ENCODE data around the gene TMPRSS5. TPM values are rescaled to one million over a fixed set of nuclear protein-coding genes. Genes with fewer than 3 reads are reported as not detected.

Gene TMPRSS5
- total and polyA plus RNA-seq, 2 of the 13 experiments (the other 11 are each of a cell fraction or from before 2014, with no cell fraction given): 0.40 to 0.96 TPM

- no peak for TF ChIP-seq E2F2 (CRISPR knock-in tag; IDR thresholded peaks at IDR 0.05; ENCODE audit: borderline replicate concordance)
- no peak for TF ChIP-seq HNRNPUL1 (IDR thresholded peaks at IDR 0.05; ENCODE audit: low read depth, low read length)
- TF ChIP-seq ZNF234 (CRISPR knock-in tag; conservative IDR thresholded peaks at IDR 0.05): no peak
- H3K36me3 ChIP-seq (replicated peaks in 1 of 2; ENCODE audit: control insufficient read depth in 1 of 2, insufficient read depth in 2 of 2, low read length in 2 of 2): no peaks in the 10 kb centered on the region
- no TSS peak for BruUV-seq (replicated peaks)
- H3K4me3 ChIP-seq (replicated peaks in 1 of 3; ENCODE audit: insufficient read depth in 1 of 3, low read depth in 2 of 3, low read length in 3 of 3): no peak overlapping the region
- H3K4me1 ChIP-seq (ENCODE audit: insufficient read depth, low read length): no peaks in the 10 kb centered on the region
- ATAC-seq: no peak
- H3K9ac ChIP-seq (ENCODE audit: insufficient read depth, low read depth, low read length): no peak overlapping the region
- H3K4me2 ChIP-seq (ENCODE audit: low read depth, low read length): no peak overlapping the region
- H4K20me1 ChIP-seq (ENCODE audit: insufficient read depth, low read length): no peaks in the 10 kb centered on the region
- DNase-seq (ENCODE audit: low spot score): no peak
- CTCF ChIA-PET (ENCODE audit: low intra/inter-chr PET ratio, low total read pairs): no interaction called here
- in situ Hi-C loops (cut with HindIII; ENCODE audit: extremely low pct_ligation_motif_present, low pct_unique_long_range_greater_than_20kb): no loop called here
- intact Hi-C loops (cut with micrococcal nuclease; ENCODE audit: unreplicated experiment): no loop called here
- POLR2A ChIA-PET: no interaction called here
- no peaks in the 10 kb centered on the region for H3K79me2 ChIP-seq (ENCODE audit: insufficient read depth, low read length)
- 75% methylated on average over 2 of the region's 2 CpGs for WGBS (ENCODE audit: low lambda C conversion rate)
- no peaks in the 10 kb centered on the region for H3K27me3 ChIP-seq (ENCODE audit: control insufficient read depth in 1 of 2, insufficient read depth in 2 of 2, low read length in 2 of 2)
- no peak for FAIRE-seq
- H3K9me3 ChIP-seq (ENCODE audit: low read length): no peaks in the 10 kb centered on the region
- H2AFZ ChIP-seq (ENCODE audit: low read length): no peak overlapping the region
- no peak overlapping the region for H3K27ac ChIP-seq (ENCODE audit: extremely low read length, insufficient read depth, low read length)
Observed at GRCh38 chr11:113715882-113716625, 9.9 kb upstream of the TMPRSS5 start.

GRCh38 chr11:113715273-113715672 lies 9.2 kb upstream of the TMPRSS5 start:
- Histone ChIP-seq H2AFZ (ENCODE audit: low read length) (no peak overlapping the region), H3K36me3 (replicated peaks in 1 of 2; ENCODE audit: control insufficient read depth in 1 of 2, insufficient read depth in 2 of 2, low read length in 2 of 2) (no peaks in the 10 kb centered on the region), H3K27ac (ENCODE audit: extremely low read length, insufficient read depth, low read length) (no peak overlapping the region), H4K20me1 (ENCODE audit: insufficient read depth, low read length) (no peaks in the 10 kb centered on the region), H3K79me2 (ENCODE audit: insufficient read depth, low read length) (no peaks in the 10 kb centered on the region), H3K4me2 (ENCODE audit: low read depth, low read length) (no peak overlapping the region), H3K4me1 (ENCODE audit: insufficient read depth, low read length) (no peaks in the 10 kb centered on the region), H3K9ac (ENCODE audit: insufficient read depth, low read depth, low read length) (no peak overlapping the region), H3K9me3 (ENCODE audit: low read length) (no peaks in the 10 kb centered on the region), H3K27me3 (ENCODE audit: control insufficient read depth in 1 of 2, insufficient read depth in 2 of 2, low read length in 2 of 2) (no peaks in the 10 kb centered on the region), H3K4me3 (replicated peaks in 1 of 3; ENCODE audit: insufficient read depth in 1 of 3, low read depth in 2 of 3, low read length in 3 of 3) (no peak overlapping the region)
- intact Hi-C loops (cut with micrococcal nuclease; ENCODE audit: unreplicated experiment): no loop called here
- ATAC-seq: no peak
- 92% methylated on average over 1 of the region's 1 CpG for WGBS (ENCODE audit: low lambda C conversion rate)
- DNase-seq (ENCODE audit: low spot score): no peak
- CTCF ChIA-PET (ENCODE audit: low intra/inter-chr PET ratio, low total read pairs): no interaction called here
- POLR2A ChIA-PET: no interaction called here
- no peak for FAIRE-seq
- TF ChIP-seq HCFC1 (IDR thresholded peaks at IDR 0.05; ENCODE audit: low read depth, low read length) (no peak), ZHX2 (IDR thresholded peaks at IDR 0.05; ENCODE audit: low read depth) (no peak), ZHX2 (CRISPR knock-in tag; IDR thresholded peaks at IDR 0.05; ENCODE audit: borderline replicate concordance) (no peak), ZBTB1 (CRISPR knock-in tag; IDR thresholded peaks at IDR 0.05; ENCODE audit: borderline replicate concordance) (no peak), ZNF792 (CRISPR knock-in tag; IDR thresholded peaks at IDR 0.05) (no peak), MTERF4 (CRISPR knock-in tag; IDR thresholded peaks at IDR 0.05) (no peak)
- no TSS peak for BruUV-seq (replicated peaks)
- in situ Hi-C loops (cut with HindIII; ENCODE audit: extremely low pct_ligation_motif_present, low pct_unique_long_range_greater_than_20kb): no loop called here
